HEK293 (cell line): ENCODE data around the gene KICS2.

ENCODE experiments used
- BCL11A ChIP-seq: fragments of 450-650 bp; formaldehyde crosslinking; IDR thresholded peaks from 2 replicates; pipeline ENCODE4 v1.5.1; 2016; ENCODE audit warnings: low read depth, missing biosample characterization, missing genetic modification characterization
- FEZF1 ChIP-seq: fragments of 450-650 bp; formaldehyde crosslinking; IDR thresholded peaks from 2 replicates; pipeline ENCODE4 v1.5.1; 2016; ENCODE audit warnings: missing biosample characterization, missing genetic modification characterization
- IKZF3 ChIP-seq: fragments of 450-650 bp; IDR thresholded peaks from 2 replicates; pipeline ENCODE4 v1.5.0; 2018; ENCODE audit warnings: missing biosample characterization, mild to moderate bottlenecking, missing genetic modification characterization, moderate library complexity
- MEIS1 ChIP-seq: sonication (generic); formaldehyde crosslinking; IDR thresholded peaks from 2 replicates; pipeline ENCODE4 v1.8.1; 2022; ENCODE audit warnings: missing genetic modification reagents, mild to moderate bottlenecking, borderline replicate concordance
- SCRT1 ChIP-seq: fragments of 450-650 bp; formaldehyde crosslinking; IDR thresholded peaks from 2 replicates; pipeline ENCODE4 v1.5.1; 2016; ENCODE audit warnings: missing biosample characterization, missing genetic modification characterization, borderline replicate concordance
- SCRT2 ChIP-seq: fragments of 450-650 bp; formaldehyde crosslinking; IDR thresholded peaks from 2 replicates; pipeline ENCODE4 v1.5.1; 2016; ENCODE audit warnings: missing biosample characterization, missing genetic modification characterization
- SETDB1 ChIP-seq: IDR thresholded peaks from one replicate; pipeline ENCODE4 v1.6.1; 2017; ENCODE audit warnings: mild to moderate bottlenecking, low read length, moderate library complexity, mixed read lengths; ENCODE audit not compliant: insufficient read length
- SP3 ChIP-seq: fragments of 450-650 bp; formaldehyde crosslinking; IDR thresholded peaks from 2 replicates; pipeline ENCODE4 v1.5.1; 2016; ENCODE audit warnings: missing biosample characterization, missing genetic modification characterization
- ZBTB17 ChIP-seq: fragments of 450-650 bp; formaldehyde crosslinking; IDR thresholded peaks from 2 replicates; pipeline ENCODE4 v1.5.1; 2016; ENCODE audit warnings: missing biosample characterization, missing genetic modification characterization
- ZBTB20 ChIP-seq: fragments of 450-650 bp; formaldehyde crosslinking; IDR thresholded peaks from 2 replicates; pipeline ENCODE4 v1.5.1; 2016; ENCODE audit warnings: missing biosample characterization, missing genetic modification characterization
- ZBTB7A ChIP-seq: fragments of 450-650 bp; formaldehyde crosslinking; IDR thresholded peaks from 2 replicates; pipeline ENCODE4 v1.5.1; 2016; ENCODE audit warnings: low read depth, missing biosample characterization, missing genetic modification characterization
- ZFHX2 ChIP-seq: fragments of 450-650 bp; formaldehyde crosslinking; conservative IDR thresholded peaks from 2 replicates; pipeline ENCODE4 v1.5.1; 2016; ENCODE audit warnings: missing biosample characterization, missing genetic modification characterization
- ZFP41 ChIP-seq: fragments of 450-650 bp; formaldehyde crosslinking; IDR thresholded peaks from 2 replicates; pipeline ENCODE4 v1.5.1; 2016; ENCODE audit warnings: missing biosample characterization, missing genetic modification characterization, borderline replicate concordance
- ZNF132 ChIP-seq: fragments of 450-650 bp; formaldehyde crosslinking; IDR thresholded peaks from 2 replicates; pipeline ENCODE4 v1.5.1; 2017; ENCODE audit warnings: missing biosample characterization, missing genetic modification characterization, borderline replicate concordance
- ZNF133 ChIP-seq: fragments of 450-650 bp; formaldehyde crosslinking; IDR thresholded peaks from 2 replicates; pipeline ENCODE4 v1.5.1; 2016; ENCODE audit warnings: missing biosample characterization, missing genetic modification characterization
- ZNF140 ChIP-seq: fragments of 450-650 bp; formaldehyde crosslinking; IDR thresholded peaks from 2 replicates; pipeline ENCODE4 v1.5.1; 2016; ENCODE audit warnings: missing biosample characterization, missing genetic modification characterization
- ZNF146 ChIP-seq: fragments of 450-650 bp; formaldehyde crosslinking; IDR thresholded peaks from 2 replicates; pipeline ENCODE4 v1.5.1; 2016; ENCODE audit warnings: missing biosample characterization, missing genetic modification characterization
- ZNF324 ChIP-seq: fragments of 450-650 bp; formaldehyde crosslinking; IDR thresholded peaks from 2 replicates; pipeline ENCODE4 v1.5.1; 2016; ENCODE audit warnings: missing biosample characterization, missing genetic modification characterization
- ZNF335 ChIP-seq: fragments of 450-650 bp; formaldehyde crosslinking; conservative IDR thresholded peaks from 2 replicates; pipeline ENCODE4 v1.5.1; 2016; ENCODE audit warnings: missing biosample characterization, missing genetic modification characterization
- ZNF426 ChIP-seq: fragments of 450-650 bp; formaldehyde crosslinking; IDR thresholded peaks from 2 replicates; pipeline ENCODE4 v1.5.1; 2017; ENCODE audit warnings: missing biosample characterization, missing genetic modification characterization, mild to moderate bottlenecking, inconsistent platforms, moderate library complexity
- ZNF530 ChIP-seq: fragments of 450-650 bp; formaldehyde crosslinking; IDR thresholded peaks from 2 replicates; pipeline ENCODE4 v1.5.1; 2016; ENCODE audit warnings: low read depth, missing biosample characterization, missing genetic modification characterization
- ZNF549 ChIP-seq: fragments of 450-650 bp; IDR thresholded peaks from 2 replicates; pipeline ENCODE4 v1.5.1; 2018; ENCODE audit warnings: missing biosample characterization, missing genetic modification characterization, mild to moderate bottlenecking, inconsistent platforms, moderate library complexity
- ZNF623 ChIP-seq: fragments of 450-650 bp; formaldehyde crosslinking; IDR thresholded peaks from 2 replicates; pipeline ENCODE4 v1.5.1; 2016; ENCODE audit warnings: missing biosample characterization, missing genetic modification characterization
- ZNF664 ChIP-seq: fragments of 450-650 bp; formaldehyde crosslinking; IDR thresholded peaks from 2 replicates; pipeline ENCODE4 v1.5.1; 2016; ENCODE audit warnings: missing biosample characterization, missing genetic modification characterization
- ZNF843 ChIP-seq: fragments of 450-650 bp; formaldehyde crosslinking; IDR thresholded peaks from 2 replicates; pipeline ENCODE4 v1.5.1; 2016; ENCODE audit warnings: missing biosample characterization, missing genetic modification characterization
- TF ChIP-seq, protein P1 (sequence below): fragments of 450-650 bp; formaldehyde crosslinking; IDR thresholded peaks from 2 replicates; pipeline ENCODE4 v1.5.1; 2016; ENCODE audit warnings: missing biosample characterization, missing genetic modification characterization
- TF ChIP-seq, protein P2 (sequence below): fragments of 450-650 bp; IDR thresholded peaks from 2 replicates; pipeline ENCODE4 v1.5.1; 2018; ENCODE audit warnings: missing biosample characterization, mild to moderate bottlenecking, missing genetic modification characterization
- TF ChIP-seq, protein P3 (sequence below): fragments of 450-650 bp; formaldehyde crosslinking; optimal IDR thresholded peaks from 2 replicates; pipeline ENCODE3; 2016; ENCODE audit warnings: missing biosample characterization, mild to moderate bottlenecking, missing genetic modification characterization
- TF ChIP-seq, protein P4 (sequence below): fragments of 450-650 bp; formaldehyde crosslinking; IDR thresholded peaks from 2 replicates; pipeline ENCODE4 v1.5.1; 2016; ENCODE audit warnings: missing biosample characterization, missing genetic modification characterization, borderline replicate concordance

KICS2 gene

DNA sequence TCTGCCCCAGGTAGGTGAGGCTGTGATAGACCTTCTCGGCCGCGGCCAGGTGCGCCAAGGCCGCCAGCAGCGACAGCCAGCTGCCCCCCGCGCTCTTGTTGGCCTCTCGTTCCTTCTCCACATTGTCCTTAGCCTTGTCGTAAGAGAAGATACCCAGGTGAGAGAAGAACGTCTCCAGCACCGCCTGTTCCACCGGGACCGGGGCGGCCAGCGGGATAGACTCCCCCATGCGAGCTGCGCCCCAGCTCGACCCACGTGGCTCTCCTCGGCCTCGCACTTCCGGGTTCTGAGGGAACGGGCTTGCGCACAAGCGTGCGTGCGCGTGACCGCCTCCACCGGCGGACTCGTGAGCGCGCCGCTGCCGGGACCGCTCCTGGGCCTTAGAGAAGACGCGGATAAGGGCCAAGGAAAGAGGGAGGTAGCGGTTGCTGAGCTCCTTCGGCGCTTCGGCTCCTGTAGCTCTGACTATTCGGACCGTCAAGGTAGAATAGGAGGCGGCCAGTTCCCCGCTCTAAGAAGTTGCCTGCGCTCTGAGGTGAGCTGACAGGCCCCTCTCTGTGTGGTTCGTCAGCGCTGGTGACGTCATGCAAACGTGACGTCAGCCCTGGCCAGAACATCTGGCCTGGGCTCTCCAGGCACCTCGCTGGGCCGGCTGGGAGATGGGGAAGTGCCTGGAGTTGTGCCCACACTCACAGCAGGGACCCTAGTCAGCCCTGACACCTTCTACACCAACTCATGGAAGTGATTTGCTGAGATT is at the start of gene KICS2 (continued):
- TF ChIP-seq SETDB1 (no peak), ZNF132 (tag by site-specific recombination) (no peak), ZBTB17 (tag by site-specific recombination) (peak; percentile 92), ZNF549 (no peak), ZNF146 (tag by site-specific recombination) (0 out of 2 replicates have a peak, but pooled peaks have one; percentile 11), ZNF530 (tag by site-specific recombination) (no peak), ZNF335 (tag by site-specific recombination) (peak; percentile 94), SCRT1 (tag by site-specific recombination) (no peak), ZFP41 (tag by site-specific recombination) (no peak), ZNF140 (tag by site-specific recombination) (no peak), ZNF664 (no peak), BCL11A (tag by site-specific recombination) (no peak), ZNF623 (tag by site-specific recombination) (no peak), ZNF426 (no peak), FEZF1 (tag by site-specific recombination) (peak; percentile 13; the same call in 1 of the 2 replicates), ZBTB7A (tag by site-specific recombination) (0 out of 2 replicates have a peak, but pooled peaks have one; percentile 9), ZBTB20 (tag by site-specific recombination) (no peak; the same call in 1 of the 2 replicates), ZNF843 (tag by site-specific recombination) (peak; percentile 69), ZNF133 (tag by site-specific recombination) (no peak), IKZF3 (tag by site-specific recombination) (peak; percentile 84; the same call in 1 of the 2 replicates), SP3 (peak; percentile 29), SCRT2 (tag by site-specific recombination) (no peak), ZNF324 (tag by site-specific recombination) (peak; percentile 91), MEIS1 (CRISPR knock-in tag) (no peak), ZFHX2 (tag by site-specific recombination) (peak; percentile 27)
- TF ChIP-seq, protein P1, sequence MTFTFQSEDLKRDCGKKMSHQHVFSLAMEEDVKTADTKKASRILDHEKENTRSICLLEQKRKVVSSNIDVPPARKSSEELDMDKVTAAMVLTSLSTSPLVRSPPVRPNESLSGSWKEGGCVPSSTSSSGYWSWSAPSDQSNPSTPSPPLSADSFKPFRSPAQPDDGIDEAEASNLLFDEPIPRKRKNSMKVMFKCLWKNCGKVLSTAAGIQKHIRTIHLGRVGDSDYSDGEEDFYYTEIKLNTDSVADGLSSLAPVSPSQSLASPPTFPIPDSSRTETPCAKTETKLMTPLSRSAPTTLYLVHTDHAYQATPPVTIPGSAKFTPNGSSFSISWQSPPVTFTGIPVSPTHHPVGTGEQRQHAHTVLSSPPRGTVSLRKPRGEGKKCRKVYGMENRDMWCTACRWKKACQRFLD (tag by site-specific recombination): no peak
- TF ChIP-seq, protein P2, sequence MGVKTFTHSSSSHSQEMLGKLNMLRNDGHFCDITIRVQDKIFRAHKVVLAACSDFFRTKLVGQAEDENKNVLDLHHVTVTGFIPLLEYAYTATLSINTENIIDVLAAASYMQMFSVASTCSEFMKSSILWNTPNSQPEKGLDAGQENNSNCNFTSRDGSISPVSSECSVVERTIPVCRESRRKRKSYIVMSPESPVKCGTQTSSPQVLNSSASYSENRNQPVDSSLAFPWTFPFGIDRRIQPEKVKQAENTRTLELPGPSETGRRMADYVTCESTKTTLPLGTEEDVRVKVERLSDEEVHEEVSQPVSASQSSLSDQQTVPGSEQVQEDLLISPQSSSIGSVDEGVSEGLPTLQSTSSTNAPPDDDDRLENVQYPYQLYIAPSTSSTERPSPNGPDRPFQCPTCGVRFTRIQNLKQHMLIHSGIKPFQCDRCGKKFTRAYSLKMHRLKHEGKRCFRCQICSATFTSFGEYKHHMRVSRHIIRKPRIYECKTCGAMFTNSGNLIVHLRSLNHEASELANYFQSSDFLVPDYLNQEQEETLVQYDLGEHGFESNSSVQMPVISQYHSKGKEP (tag by site-specific recombination): no peak
- TF ChIP-seq, protein P3, sequence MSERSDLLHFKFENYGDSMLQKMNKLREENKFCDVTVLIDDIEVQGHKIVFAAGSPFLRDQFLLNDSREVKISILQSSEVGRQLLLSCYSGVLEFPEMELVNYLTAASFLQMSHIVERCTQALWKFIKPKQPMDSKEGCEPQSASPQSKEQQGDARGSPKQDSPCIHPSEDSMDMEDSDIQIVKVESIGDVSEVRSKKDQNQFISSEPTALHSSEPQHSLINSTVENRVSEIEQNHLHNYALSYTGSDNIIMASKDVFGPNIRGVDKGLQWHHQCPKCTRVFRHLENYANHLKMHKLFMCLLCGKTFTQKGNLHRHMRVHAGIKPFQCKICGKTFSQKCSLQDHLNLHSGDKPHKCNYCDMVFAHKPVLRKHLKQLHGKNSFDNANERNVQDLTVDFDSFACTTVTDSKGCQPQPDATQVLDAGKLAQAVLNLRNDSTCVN (tag by site-specific recombination): peak; percentile 100
- TF ChIP-seq, protein P4, sequence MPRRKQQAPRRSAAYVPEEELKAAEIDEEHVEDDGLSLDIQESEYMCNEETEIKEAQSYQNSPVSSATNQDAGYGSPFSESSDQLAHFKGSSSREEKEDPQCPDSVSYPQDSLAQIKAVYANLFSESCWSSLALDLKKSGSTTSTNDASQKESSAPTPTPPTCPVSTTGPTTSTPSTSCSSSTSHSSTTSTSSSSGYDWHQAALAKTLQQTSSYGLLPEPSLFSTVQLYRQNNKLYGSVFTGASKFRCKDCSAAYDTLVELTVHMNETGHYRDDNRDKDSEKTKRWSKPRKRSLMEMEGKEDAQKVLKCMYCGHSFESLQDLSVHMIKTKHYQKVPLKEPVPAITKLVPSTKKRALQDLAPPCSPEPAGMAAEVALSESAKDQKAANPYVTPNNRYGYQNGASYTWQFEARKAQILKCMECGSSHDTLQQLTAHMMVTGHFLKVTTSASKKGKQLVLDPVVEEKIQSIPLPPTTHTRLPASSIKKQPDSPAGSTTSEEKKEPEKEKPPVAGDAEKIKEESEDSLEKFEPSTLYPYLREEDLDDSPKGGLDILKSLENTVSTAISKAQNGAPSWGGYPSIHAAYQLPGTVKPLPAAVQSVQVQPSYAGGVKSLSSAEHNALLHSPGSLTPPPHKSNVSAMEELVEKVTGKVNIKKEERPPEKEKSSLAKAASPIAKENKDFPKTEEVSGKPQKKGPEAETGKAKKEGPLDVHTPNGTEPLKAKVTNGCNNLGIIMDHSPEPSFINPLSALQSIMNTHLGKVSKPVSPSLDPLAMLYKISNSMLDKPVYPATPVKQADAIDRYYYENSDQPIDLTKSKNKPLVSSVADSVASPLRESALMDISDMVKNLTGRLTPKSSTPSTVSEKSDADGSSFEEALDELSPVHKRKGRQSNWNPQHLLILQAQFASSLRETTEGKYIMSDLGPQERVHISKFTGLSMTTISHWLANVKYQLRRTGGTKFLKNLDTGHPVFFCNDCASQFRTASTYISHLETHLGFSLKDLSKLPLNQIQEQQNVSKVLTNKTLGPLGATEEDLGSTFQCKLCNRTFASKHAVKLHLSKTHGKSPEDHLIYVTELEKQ (tag by site-specific recombination): peak; percentile 85; the same call in 1 of the 2 replicates
